H1 (cell line): Measurements from ENCODE around the gene YWHAG. TPM values are rescaled to one million over a fixed set of nuclear protein-coding genes. Genes with fewer than 3 reads are reported as not detected.

Source experiments
- CTCF ChIA-PET: fragments of 300-600 bp; sonication (Branson Sonifier 250); formaldehyde crosslinking; loops from one replicate; lab custom pipeline; 2021; ENCODE audit not compliant: partially characterized antibody; lab: Charles Lee
- POLR2A ChIA-PET: fragments of 300-600 bp; sonication (Branson Sonifier 250); formaldehyde crosslinking; loops from one replicate; lab custom pipeline; 2021; ENCODE audit warnings: inconsistent platforms; ENCODE audit not compliant: partially characterized antibody; lab: Charles Lee
- DNase-seq, 2 experiments: peaks; one replicate each; pipeline versions ENCODE4 v3.0.0 to v3.0.0-alpha.2; 2010 to 2022; ENCODE audit warnings: low spot score in 2 of 2, low read depth in 1 of 2, mixed read lengths in 1 of 2
- FAIRE-seq: peaks from 2 replicates; lab custom pipeline; 2011; peaks lifted over from hg19 to GRCh38; lab: Jason Lieb, UNC
- H2AFZ ChIP-seq: 2 replicates; pipeline ENCODE4 v1.8.1; 2012; ENCODE audit warnings: low read length, inconsistent platforms
- H2AK5ac ChIP-seq: 2 replicates; pipeline ENCODE4 v1.6.1; 2013; ENCODE audit warnings: low read depth, low read length
- H2BK120ac ChIP-seq: replicated peaks from 2 replicates; pipeline ENCODE3; 2013; ENCODE audit warnings: low read depth, low read length, inconsistent platforms
- H2BK12ac ChIP-seq: 2 replicates; pipeline ENCODE4 v1.6.1; 2013; ENCODE audit warnings: low read depth, low read length
- H2BK15ac ChIP-seq: 2 replicates; pipeline ENCODE4 v1.6.1; 2013; ENCODE audit warnings: low read length
- H2BK20ac ChIP-seq: 2 replicates; pipeline ENCODE4 v1.6.1; 2013; ENCODE audit warnings: low read length
- H2BK5ac ChIP-seq: 2 replicates; pipeline ENCODE4 v1.6.1; 2013; ENCODE audit warnings: low read depth, low read length
- H3K14ac ChIP-seq: 2 replicates; pipeline ENCODE4 v1.6.1; 2013; ENCODE audit warnings: inconsistent platforms; ENCODE audit not compliant: insufficient read length
- H3K18ac ChIP-seq: 2 replicates; pipeline ENCODE4 v1.6.1; 2013; ENCODE audit warnings: low read length; ENCODE audit errors: extremely low read depth
- H3K23ac ChIP-seq: 2 replicates; pipeline ENCODE4 v1.6.1; 2013; ENCODE audit warnings: inconsistent platforms; ENCODE audit not compliant: insufficient read length
- H3K23me2 ChIP-seq: 2 replicates; pipeline ENCODE4 v1.6.1; 2013; ENCODE audit warnings: low read depth, low read length
- H3K27ac ChIP-seq: 2 replicates; pipeline ENCODE4 v1.6.1; 2011; ENCODE audit warnings: low read depth, low read length, inconsistent platforms
- H3K27me3 ChIP-seq, 4 experiments: replicated peaks in 1 of 4; 1 replicate in 1 of 4; 2 replicates in 3 of 4; pipeline versions ENCODE4 v1.6.1 to v1.8.1; 2011 to 2013; ENCODE audit warnings: low read length in 3 of 4, mild to moderate bottlenecking in 3 of 4, inconsistent platforms in 2 of 4, mixed read lengths in 2 of 4, moderate library complexity in 1 of 4; ENCODE audit not compliant: control insufficient read depth in 3 of 4, insufficient read depth in 3 of 4; ENCODE audit errors: extremely low read depth in 1 of 4
- H3K36me3 ChIP-seq, 4 experiments: 2 replicates each; pipeline versions ENCODE4 v1.6.1 to v1.8.1; 2011 to 2013; ENCODE audit warnings: mild to moderate bottlenecking in 4 of 4, low read length in 3 of 4, moderate library complexity in 2 of 4, control low read depth in 1 of 4, inconsistent platforms in 1 of 4; ENCODE audit not compliant: insufficient read depth in 4 of 4, control insufficient read depth in 2 of 4
- H3K4ac ChIP-seq: replicated peaks from 2 replicates; pipeline ENCODE3; 2013; ENCODE audit warnings: low read length, low read depth, mixed read lengths, inconsistent platforms; ENCODE audit not compliant: insufficient read length
- H3K4me1 ChIP-seq, 4 experiments: replicated peaks in 1 of 4; 1 replicate in 1 of 4; 2 replicates in 3 of 4; pipeline versions ENCODE4 v1.6.1 to v1.8.1; 2011 to 2013; ENCODE audit warnings: low read length in 3 of 4, inconsistent platforms in 2 of 4, mixed read lengths in 1 of 4; ENCODE audit not compliant: insufficient read depth in 4 of 4, control insufficient read depth in 3 of 4
- H3K4me2 ChIP-seq, 2 experiments: 2 replicates each; pipeline versions ENCODE4 v1.6.1 to v1.8.1; 2011 to 2013; ENCODE audit warnings: low read depth in 2 of 2, low read length in 2 of 2, control low read depth in 1 of 2, inconsistent platforms in 1 of 2, mild to moderate bottlenecking in 1 of 2; ENCODE audit not compliant: insufficient read depth in 1 of 2
- H3K4me3 ChIP-seq, 4 experiments: fragments of 200-600, 300-600 bp in 1 of 4; sonication (generic), shearing (Covaris generic), sonication (Bioruptor Twin) in 1 of 4; 2 replicates each; pipeline versions ENCODE4 v1.5.1 to v1.8.1; 2011 to 2016; ENCODE audit warnings: low read length in 4 of 4, low read depth in 3 of 4, control low read depth in 2 of 4, inconsistent platforms in 2 of 4, mild to moderate bottlenecking in 2 of 4, mixed read lengths in 1 of 4, moderate library complexity in 1 of 4; ENCODE audit not compliant: insufficient read depth in 2 of 4; ENCODE audit errors: extremely low read depth in 1 of 4
- H3K56ac ChIP-seq: replicated peaks from 2 replicates; pipeline ENCODE3; 2013; ENCODE audit warnings: low read depth, mild to moderate bottlenecking, mixed read lengths, low read length, inconsistent platforms; ENCODE audit not compliant: insufficient read length
- H3K79me1 ChIP-seq: 2 replicates; pipeline ENCODE4 v1.6.1; 2013; ENCODE audit warnings: low read depth, low read length, control low read depth
- H3K79me2 ChIP-seq, 2 experiments: 2 replicates each; pipeline versions ENCODE4 v1.6.1 to v1.8.1; 2012 to 2013; ENCODE audit warnings: low read length in 2 of 2, mild to moderate bottlenecking in 2 of 2, inconsistent platforms in 1 of 2; ENCODE audit not compliant: insufficient read depth in 2 of 2, control insufficient read depth in 1 of 2
- H3K9ac ChIP-seq, 4 experiments: replicated peaks in 1 of 4; 1 replicate in 1 of 4; 2 replicates in 3 of 4; pipeline versions ENCODE4 v1.6.1 to v1.8.1; 2011 to 2013; ENCODE audit warnings: low read depth in 3 of 4, low read length in 3 of 4, control low read depth in 2 of 4, mild to moderate bottlenecking in 2 of 4, moderate library complexity in 2 of 4, inconsistent platforms in 1 of 4; ENCODE audit errors: extremely low read depth in 1 of 4
- H3K9me3 ChIP-seq, 2 experiments: 2 replicates each; pipeline versions ENCODE4 v1.6.1 to v1.8.1; 2012 to 2013; ENCODE audit warnings: mild to moderate bottlenecking in 2 of 2, moderate library complexity in 2 of 2, control low read depth in 1 of 2, inconsistent platforms in 1 of 2, low read depth in 1 of 2, low read length in 1 of 2, mixed read lengths in 1 of 2; ENCODE audit not compliant: insufficient read depth in 2 of 2
- H4K20me1 ChIP-seq, 2 experiments: replicated peaks in 1 of 2; 2 replicates each; pipeline versions ENCODE3 to v1.8.1; 2011 to 2013; ENCODE audit warnings: inconsistent platforms in 2 of 2, low read length in 2 of 2, mild to moderate bottlenecking in 1 of 2; ENCODE audit not compliant: insufficient read depth in 2 of 2, control insufficient read depth in 1 of 2
- H4K5ac ChIP-seq: 2 replicates; pipeline ENCODE4 v1.6.1; 2013; ENCODE audit warnings: low read length, low read depth, mixed read lengths, inconsistent platforms; ENCODE audit not compliant: insufficient read length
- H4K8ac ChIP-seq: 2 replicates; pipeline ENCODE4 v1.8.0; 2013; ENCODE audit warnings: mild to moderate bottlenecking, moderate library complexity, low read length, inconsistent platforms; ENCODE audit not compliant: insufficient read depth; ENCODE audit errors: extremely low read depth
- H4K91ac ChIP-seq: replicated peaks from 2 replicates; pipeline ENCODE3; 2013; ENCODE audit warnings: low read length, mixed read lengths, inconsistent platforms; ENCODE audit not compliant: insufficient read length
- NRF1 ChIP-seq: IDR thresholded peaks from 2 replicates; pipeline ENCODE4 v1.6.1; 2011; ENCODE audit warnings: mild to moderate bottlenecking, low read depth, low read length, improper control_type of control experiment
- WGBS, 2 experiments: shearing (Covaris generic) in 1 of 2; methylation state at CpG; one replicate each; pipeline versions ENCODE4 v1.1.6 to v1.1.7; 2013 to 2015; ENCODE audit warnings: low lambda C conversion rate in 2 of 2, mixed read lengths in 2 of 2, inconsistent platforms in 1 of 2, low coverage in 1 of 2, missing lambda C conversion rate in 1 of 2; ENCODE audit not compliant: insufficient replicate concordance in 2 of 2, insufficient coverage in 1 of 2, insufficient read length in 1 of 2; ENCODE audit errors: extremely low coverage in 1 of 2, missing lambda C conversion rate in 1 of 2; 5-methylcytosine and 5-hydroxymethylcytosine counted together
- polyA plus RNA-seq, 7 experiments: library from polyadenylated mRNA; depleted of rRNA in 3 of 7; stranded (reverse) in 5 of 7; unstranded in 2 of 7; fragments of >200 nt in 5 of 7; fragments of 200-250 nt in 2 of 7; gene quantifications; 1 replicate in 5 of 7; 2 replicates in 1 of 7; 4 replicates in 1 of 7; pipeline versions ENCODE4 v1.2.1 to v1.2.3, GENCODE V29; 2011 to 2013; ENCODE audit warnings: missing spikeins in 2 of 7, mixed read lengths in 2 of 7
- total RNA-seq: library from RNA; stranded (reverse); fragmentation: NEBNext Ultra II Directional; extraction: Animal tissue kit (Norgen Biotek cat#: 25700); gene quantifications from 2 replicates; pipeline ENCODE4 v1.2.1, GENCODE V29; 2021

The YWHAG gene
- total and polyA plus RNA-seq, 2 of the 8 experiments (the other 6 are each of a cell fraction or from before 2014, with no cell fraction given) = 57.2 to 241 TPM

DNA sequence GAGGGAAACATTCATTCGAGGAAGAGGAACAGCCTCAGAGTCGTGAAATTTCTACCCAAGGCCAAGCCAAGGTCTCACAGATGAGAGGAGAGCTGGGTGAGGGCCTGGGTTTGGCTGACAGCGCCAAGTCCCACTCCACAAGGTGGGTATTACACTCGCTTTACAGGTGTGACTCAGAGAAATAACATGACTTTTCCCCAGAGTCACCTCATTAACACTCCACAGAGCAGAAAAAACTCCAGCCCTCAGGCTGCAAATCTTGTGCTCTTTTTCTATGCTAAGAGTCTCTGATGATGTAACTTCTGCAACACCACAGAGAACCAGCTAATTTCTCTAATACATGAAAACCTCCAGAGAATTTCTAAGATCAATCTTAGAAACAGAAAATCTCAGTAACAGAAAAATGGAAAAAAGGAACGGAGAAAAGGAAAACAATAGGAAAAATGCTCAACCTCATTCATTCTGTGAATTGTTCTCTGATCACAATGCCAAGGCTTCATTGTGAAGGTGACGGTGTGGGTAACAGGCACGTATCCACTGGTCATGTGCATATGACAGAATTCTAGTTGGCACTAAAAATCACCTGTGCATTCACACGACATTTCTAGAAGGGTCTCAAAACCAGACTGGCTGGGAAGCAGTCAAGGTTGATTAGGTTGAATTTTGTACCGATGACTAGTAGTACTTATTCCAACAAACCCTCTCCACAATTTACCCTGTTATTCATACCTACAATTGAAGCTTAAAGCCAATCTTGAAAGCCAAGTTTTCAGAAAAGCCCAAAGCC lies 20.3 kb downstream of the YWHAG start:
- Histone ChIP-seq H2BK15ac (no peak overlapping the region), H3K4me3 (no peak overlapping the region), H2BK12ac (no peak overlapping the region), H3K27ac (no peak overlapping the region), H2BK120ac (no peak overlapping the region), H4K5ac (no peak overlapping the region), H3K18ac (no peak overlapping the region), H4K8ac (no peak overlapping the region), H2AK5ac (no peak overlapping the region), H3K14ac (no peak overlapping the region), H4K20me1 (peaks cover 41 to 44% of the 10 kb centered on the region in 2 experiments), H3K4me2 (no peak overlapping the region), H4K91ac (no peak overlapping the region), H2AFZ (no peak overlapping the region), H3K36me3 (peaks cover 5 to 54% (median 13%) of the 10 kb centered on the region in 4 experiments; a peak in 7 of 8 replicates), H3K4ac (no peak overlapping the region), H2BK20ac (no peak overlapping the region), H3K79me2 (peaks cover 51 to 99% of the 10 kb centered on the region in 2 experiments), H2BK5ac (no peak overlapping the region), H3K4me1 (peaks cover 0 to 4% (median 3%) of the 10 kb centered on the region in 4 experiments; a peak in 2 of 7 replicates), H3K23me2 (no peaks in the 10 kb centered on the region), H3K9ac (no peak overlapping the region), H3K23ac (no peak overlapping the region), H3K56ac (no peak overlapping the region), H3K9me3 (no peaks in the 10 kb centered on the region), H3K79me1 (peaks cover 13% of the 10 kb centered on the region), H3K27me3 (no peaks in the 10 kb centered on the region)
- FAIRE-seq = no peak
- WGBS, 2 experiments = 91% methylated on average over 9 of the region's 9 CpGs; no CpG with 5 or more reads in 1 of the 2 experiments
- DNase-seq = no peak
- TF ChIP-seq NRF1 = no peak
- ChIA-PET CTCF (interaction anchor here (1.0 to 1.4 kb wide), 3 partner anchors 9 to 174 kb away, joined by 3 to 5 read pairs (median 3); no protein-coding TSS in a partner anchor), POLR2A (interaction anchor here (1.6 to 15.6 kb wide), 3 partner anchors 11 to 16 kb away, joined by 6 to 249 read pairs (median 33); partner anchors contain the start of gene YWHAG)
